ENCODE results near the gene CAMP. TPM values are rescaled to one million over a fixed set of nuclear protein-coding genes. Genes with fewer than 3 reads are reported as not detected.

The CAMP gene
- total and polyA plus RNA-seq, 7 donors, result 0.09 to 0.49 TPM; not detected in 5

DNA sequence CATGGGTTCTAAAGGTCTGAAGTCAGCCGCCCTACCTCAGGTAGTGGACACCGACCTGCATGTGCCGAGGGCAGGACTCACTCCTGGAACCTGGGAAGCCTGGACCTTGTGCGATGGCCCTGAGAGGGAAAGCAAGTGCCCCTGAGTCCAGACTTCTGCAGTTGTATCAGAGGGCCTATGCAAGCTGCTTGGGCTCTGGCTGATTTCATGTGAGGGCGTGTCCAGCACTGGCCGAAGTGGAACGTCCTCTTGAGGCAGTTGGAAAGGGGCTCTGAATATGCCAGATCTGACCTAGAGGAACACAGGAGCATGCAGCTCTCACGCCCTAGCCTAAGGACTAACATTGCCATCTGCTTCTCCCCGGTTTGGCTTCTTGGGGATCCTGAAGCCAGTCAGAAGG, 2.5 kb upstream of the CAMP start:
- no peak overlapping the region for H3K4me3 ChIP-seq
- 78 to 86% (median 82%) methylated on average over 9 of the region's 9 CpGs for WGBS, 3 donors
- H3K9me3 ChIP-seq, result no peaks in the 10 kb centered on the region
- TF ChIP-seq, protein P1, sequence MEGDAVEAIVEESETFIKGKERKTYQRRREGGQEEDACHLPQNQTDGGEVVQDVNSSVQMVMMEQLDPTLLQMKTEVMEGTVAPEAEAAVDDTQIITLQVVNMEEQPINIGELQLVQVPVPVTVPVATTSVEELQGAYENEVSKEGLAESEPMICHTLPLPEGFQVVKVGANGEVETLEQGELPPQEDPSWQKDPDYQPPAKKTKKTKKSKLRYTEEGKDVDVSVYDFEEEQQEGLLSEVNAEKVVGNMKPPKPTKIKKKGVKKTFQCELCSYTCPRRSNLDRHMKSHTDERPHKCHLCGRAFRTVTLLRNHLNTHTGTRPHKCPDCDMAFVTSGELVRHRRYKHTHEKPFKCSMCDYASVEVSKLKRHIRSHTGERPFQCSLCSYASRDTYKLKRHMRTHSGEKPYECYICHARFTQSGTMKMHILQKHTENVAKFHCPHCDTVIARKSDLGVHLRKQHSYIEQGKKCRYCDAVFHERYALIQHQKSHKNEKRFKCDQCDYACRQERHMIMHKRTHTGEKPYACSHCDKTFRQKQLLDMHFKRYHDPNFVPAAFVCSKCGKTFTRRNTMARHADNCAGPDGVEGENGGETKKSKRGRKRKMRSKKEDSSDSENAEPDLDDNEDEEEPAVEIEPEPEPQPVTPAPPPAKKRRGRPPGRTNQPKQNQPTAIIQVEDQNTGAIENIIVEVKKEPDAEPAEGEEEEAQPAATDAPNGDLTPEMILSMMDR (IDR thresholded peaks at IDR 0.05), result no peak
- intact Hi-C loops (cut with DNase I), result no loop called here
- H3K27ac ChIP-seq, result no peak overlapping the region
- no peak for DNase-seq
- H3K4me1 ChIP-seq, result no peaks in the 10 kb centered on the region
- peaks cover 0 to 1% (median 0%) of the 10 kb centered on the region in 3 donors for H3K27me3 ChIP-seq (ENCODE audit: insufficient read depth in 3 of 3, low read length in 2 of 3)
- no peak for ATAC-seq
- no peaks in the 10 kb centered on the region for H3K36me3 ChIP-seq (ENCODE audit: insufficient read depth in 1 of 2, low read depth in 1 of 2)

DNA sequence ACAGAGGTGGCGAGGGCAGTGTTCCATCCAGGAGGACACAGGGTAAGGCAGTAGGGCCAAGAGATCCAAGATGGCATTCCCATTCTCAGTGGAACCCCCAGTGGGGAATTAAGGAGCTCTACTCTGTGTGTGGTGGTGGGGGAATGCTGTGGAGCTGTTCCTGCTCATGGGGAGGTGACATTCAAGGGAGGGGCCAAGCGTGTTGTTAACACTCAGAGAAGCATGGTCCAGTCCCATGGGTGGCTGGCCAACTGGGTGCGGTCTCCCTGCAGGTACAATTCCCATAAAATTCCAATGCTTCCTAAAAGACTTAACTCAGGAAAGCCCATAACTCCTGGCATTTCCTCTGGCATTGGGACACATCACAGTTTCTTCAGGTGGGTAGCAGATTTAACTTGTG, 2.3 kb downstream of the CAMP start:
- Histone ChIP-seq H3K4me3 (no peak overlapping the region), H3K4me1 (no peaks in the 10 kb centered on the region), H3K27ac (no peak overlapping the region), H3K36me3 (ENCODE audit: insufficient read depth in 1 of 2, low read depth in 1 of 2) (no peaks in the 10 kb centered on the region), H3K27me3 (ENCODE audit: insufficient read depth in 3 of 3, low read length in 2 of 3) (peaks cover 0 to 12% (median 1%) of the 10 kb centered on the region in 3 donors), H3K9me3 (no peaks in the 10 kb centered on the region)
- DNase-seq (no peak), ATAC-seq (no peak)
- intact Hi-C loops (cut with DNase I), result no loop called here
- TF ChIP-seq, protein P1 (IDR thresholded peaks at IDR 0.05), result no peak
- 85 to 89% (median 85%) methylated on average over 3 of the region's 3 CpGs for WGBS, 3 donors

DNA sequence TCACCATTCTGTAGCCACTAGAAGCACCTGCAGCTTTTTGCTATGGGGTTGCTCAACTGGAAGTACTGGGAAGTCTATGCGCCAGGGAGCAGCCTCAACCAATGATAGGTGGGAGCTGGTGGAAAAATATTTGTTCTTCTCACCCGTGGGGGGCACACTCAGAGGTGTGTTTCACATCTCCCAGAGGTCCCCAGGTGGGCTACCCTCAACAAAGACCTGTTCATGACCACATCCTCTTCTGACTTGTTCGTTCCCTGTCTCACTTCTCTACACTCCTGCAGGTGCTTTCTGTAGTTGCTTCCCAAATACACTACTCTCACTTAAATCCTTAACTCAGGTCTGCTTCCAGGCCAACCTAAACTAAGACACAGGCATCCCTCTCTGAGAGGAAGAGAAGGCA, 3.6 kb downstream of the CAMP start:
- Histone ChIP-seq H3K27ac (no peak overlapping the region), H3K27me3 (ENCODE audit: insufficient read depth in 3 of 3, low read length in 2 of 3) (peaks cover 0 to 12% (median 1%) of the 10 kb centered on the region in 3 donors), H3K36me3 (ENCODE audit: insufficient read depth in 1 of 2, low read depth in 1 of 2) (no peaks in the 10 kb centered on the region), H3K9me3 (no peaks in the 10 kb centered on the region), H3K4me3 (no peak overlapping the region), H3K4me1 (no peaks in the 10 kb centered on the region)
- intact Hi-C loops (cut with DNase I), result no loop called here
- ATAC-seq (no peak), DNase-seq (no peak)
- TF ChIP-seq, protein P1 (IDR thresholded peaks at IDR 0.05), result no peak
- 38 to 69% (median 51%) methylated on average over 2 to 3 of the region's 3 CpGs for WGBS, 3 donors

DNA sequence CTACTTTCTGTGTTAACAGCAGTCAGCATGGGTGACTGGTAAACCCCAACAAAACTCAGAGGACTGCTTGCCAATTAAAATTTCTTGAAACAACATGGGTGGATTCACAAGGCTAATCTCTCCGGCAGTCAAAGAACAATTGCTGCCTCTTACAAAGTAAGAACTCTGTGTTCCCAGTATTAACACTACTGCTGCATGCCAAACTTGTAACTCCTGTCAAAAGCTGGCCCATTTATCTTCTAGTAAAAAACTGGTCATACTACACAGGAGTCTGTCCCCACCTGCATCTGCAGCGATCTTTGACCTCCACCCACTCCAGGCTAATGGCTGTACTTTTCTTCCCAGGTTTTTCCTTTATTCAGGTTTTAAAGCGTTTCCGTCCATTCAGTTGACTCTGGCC, 8.9 kb downstream of the CAMP start:
- 56 to 67% (median 61%) methylated on average over 4 of the region's 4 CpGs for WGBS, 3 donors
- intact Hi-C loops (cut with DNase I), result loop anchor here in 1 of 2 donors (5.0 kb wide), 1 partner anchor 200 kb away; the partner anchor contains the start of gene PLXNB1

More for the DNA sequence above, 8.9 kb downstream of the CAMP start:
- Histone ChIP-seq H3K27ac (no peak overlapping the region), H3K4me3 (no peak overlapping the region), H3K36me3 (ENCODE audit: insufficient read depth in 1 of 2, low read depth in 1 of 2) (no peaks in the 10 kb centered on the region), H3K4me1 (no peaks in the 10 kb centered on the region), H3K27me3 (ENCODE audit: insufficient read depth in 3 of 3, low read length in 2 of 3) (peaks cover 0 to 12% (median 0%) of the 10 kb centered on the region in 3 donors), H3K9me3 (no peaks in the 10 kb centered on the region)
- DNase-seq, result no peak
- ATAC-seq, result peak in 2 of 4 donors; percentile 15 to 32
- TF ChIP-seq, protein P1 (IDR thresholded peaks at IDR 0.05), result no peak

Data from psoas muscle (tissue), 8 donors.